Measurements from ENCODE around the gene EME1. TPM values are rescaled to one million over a fixed set of nuclear protein-coding genes. Genes with fewer than 3 reads are reported as not detected.
A peak's percentile ranks its signal among the peaks of the same experiment; 100 is the strongest.

Gene EME1
- total RNA-seq: 4.5 and 4.7 TPM in 2 replicates

- peak within 1 kb of the TSS; percentile 94 for H3K4me3 ChIP-seq (ENCODE audit: low read depth, low read length)
- TF ChIP-seq CTCF (IDR thresholded peaks at IDR 0.05; ENCODE audit: insufficient read depth, low read depth, low read length): no peak
- peak; percentile 83 for DNase-seq (ENCODE audit: low read depth)
These were observed at the start of gene EME1, which contains the start of gene MRPL27 for GRCh38 chr17:50372758-50373556. Gene EME1 (plus strand): TSS chr17:50373229. CDS start chr17:50375209, 1,980 bp downstream. Gene MRPL27 (minus strand): TSS chr17:50373184. CDS start chr17:50373170, 14 bp downstream.

GRCh38 chr17:50325906-50326305, 47.1 kb upstream of the EME1 start:
- DNase-seq (ENCODE audit: low read depth): no peak
- TF ChIP-seq CTCF (IDR thresholded peaks at IDR 0.05; ENCODE audit: insufficient read depth, low read depth, low read length): no peak
- H3K4me3 ChIP-seq (ENCODE audit: low read depth, low read length): no peak overlapping the region

GRCh38 chr17:50326831-50327364, 46.1 kb upstream of the EME1 start:
- DNase-seq (ENCODE audit: low read depth): no peak
- H3K4me3 ChIP-seq (ENCODE audit: low read depth, low read length): no peak overlapping the region
- no peak for TF ChIP-seq CTCF (IDR thresholded peaks at IDR 0.05; ENCODE audit: insufficient read depth, low read depth, low read length)

GRCh38 chr17:50328363-50329325, 44.4 kb upstream of the EME1 start:
- H3K4me3 ChIP-seq (ENCODE audit: low read depth, low read length): no peak overlapping the region
- TF ChIP-seq CTCF (IDR thresholded peaks at IDR 0.05; ENCODE audit: insufficient read depth, low read depth, low read length): no peak
- no peak for DNase-seq (ENCODE audit: low read depth)

GRCh38 chr17:50329716-50330115, 43.3 kb upstream of the EME1 start:
- TF ChIP-seq CTCF (IDR thresholded peaks at IDR 0.05; ENCODE audit: insufficient read depth, low read depth, low read length): no peak
- H3K4me3 ChIP-seq (ENCODE audit: low read depth, low read length): no peak overlapping the region
- no peak for DNase-seq (ENCODE audit: low read depth)

GRCh38 chr17:50330151-50330775, 42.8 kb upstream of the EME1 start:
- no peak for TF ChIP-seq CTCF (IDR thresholded peaks at IDR 0.05; ENCODE audit: insufficient read depth, low read depth, low read length)
- H3K4me3 ChIP-seq (ENCODE audit: low read depth, low read length): no peak overlapping the region
- no peak for DNase-seq (ENCODE audit: low read depth)

All from fibroblast of villous mesenchyme (primary cell).